ENCODE data around the gene TNP2.

DNA sequence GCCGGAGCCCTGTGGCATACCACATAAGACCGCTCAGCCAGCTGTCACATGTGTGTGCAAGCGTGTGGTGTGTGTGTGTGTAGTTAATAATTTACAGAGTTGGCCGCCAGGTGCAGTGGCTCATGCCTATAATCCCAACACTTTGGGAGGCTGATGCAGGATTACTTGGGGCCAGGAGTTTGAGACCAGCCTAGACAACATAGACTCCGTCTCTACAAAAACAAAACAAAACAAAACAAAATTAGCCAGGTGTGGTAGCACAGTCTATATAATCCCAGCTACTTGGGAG is 33.5 kb downstream of the TNP2 start:
- no peak for TF ChIP-seq POLR2A (IDR thresholded peaks at IDR 0.05)
- TF ChIP-seq, protein P1, sequence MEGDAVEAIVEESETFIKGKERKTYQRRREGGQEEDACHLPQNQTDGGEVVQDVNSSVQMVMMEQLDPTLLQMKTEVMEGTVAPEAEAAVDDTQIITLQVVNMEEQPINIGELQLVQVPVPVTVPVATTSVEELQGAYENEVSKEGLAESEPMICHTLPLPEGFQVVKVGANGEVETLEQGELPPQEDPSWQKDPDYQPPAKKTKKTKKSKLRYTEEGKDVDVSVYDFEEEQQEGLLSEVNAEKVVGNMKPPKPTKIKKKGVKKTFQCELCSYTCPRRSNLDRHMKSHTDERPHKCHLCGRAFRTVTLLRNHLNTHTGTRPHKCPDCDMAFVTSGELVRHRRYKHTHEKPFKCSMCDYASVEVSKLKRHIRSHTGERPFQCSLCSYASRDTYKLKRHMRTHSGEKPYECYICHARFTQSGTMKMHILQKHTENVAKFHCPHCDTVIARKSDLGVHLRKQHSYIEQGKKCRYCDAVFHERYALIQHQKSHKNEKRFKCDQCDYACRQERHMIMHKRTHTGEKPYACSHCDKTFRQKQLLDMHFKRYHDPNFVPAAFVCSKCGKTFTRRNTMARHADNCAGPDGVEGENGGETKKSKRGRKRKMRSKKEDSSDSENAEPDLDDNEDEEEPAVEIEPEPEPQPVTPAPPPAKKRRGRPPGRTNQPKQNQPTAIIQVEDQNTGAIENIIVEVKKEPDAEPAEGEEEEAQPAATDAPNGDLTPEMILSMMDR (IDR thresholded peaks at IDR 0.05 in 4 of 5, conservative IDR thresholded peaks at IDR 0.05 in 1 of 5): no peak
